HUDEP-2 (cell line): Measurements from ENCODE around the gene EPB41L1.

Experiments
- DNase-seq, 76 experiments: peaks; one replicate each; lab custom pipeline; 2025; ENCODE audit not compliant: unreplicated experiment in 76 of 76; lab: John Stamatoyannopoulos, UW

Gene EPB41L1

DNA sequence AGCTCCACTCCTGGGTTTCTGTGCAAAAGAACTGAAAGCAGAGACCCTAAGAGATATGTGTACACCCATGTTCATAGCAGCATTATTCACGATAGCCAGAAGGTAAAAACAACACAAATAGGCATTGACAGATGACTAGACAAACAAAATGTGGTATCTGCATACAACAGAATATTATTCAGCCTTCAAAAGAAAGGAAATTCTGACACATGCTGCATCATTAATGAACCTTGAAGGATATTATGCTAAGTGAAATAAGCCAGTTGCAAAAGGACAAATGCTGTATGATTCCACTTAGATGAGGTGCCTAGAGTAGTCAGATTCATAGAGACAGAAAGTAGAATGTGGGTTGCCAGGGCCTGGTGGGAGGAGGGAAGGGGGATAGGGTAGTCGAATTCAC is 99.5 kb downstream of the EPB41L1 start:
- DNase-seq, result no peak

DNA sequence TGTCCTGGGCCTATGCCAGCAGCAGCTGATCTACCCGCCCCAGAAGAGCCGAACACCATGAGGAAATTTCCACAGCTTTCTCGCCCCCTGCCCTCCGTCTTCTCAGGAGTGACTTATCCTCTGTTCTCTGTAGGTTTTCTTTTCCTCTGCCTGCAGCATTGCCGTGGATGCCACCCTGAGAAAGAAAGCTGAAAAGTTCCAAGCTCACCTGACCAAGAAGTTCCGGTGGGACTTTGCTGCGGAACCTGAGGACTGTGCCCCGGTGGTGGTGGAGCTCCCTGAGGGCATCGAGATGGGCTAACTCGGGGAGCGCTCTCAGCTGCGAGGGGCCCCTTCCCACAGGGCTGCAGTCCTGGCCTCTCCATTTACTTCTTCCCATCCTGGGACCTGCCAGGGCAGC is 100.9 kb downstream of the EPB41L1 start:
- no peak for DNase-seq

- DNase-seq, result no peak
Measured at GRCh38 chr20:36259177-36260061, 104.9 kb downstream of the EPB41L1 start.

DNA sequence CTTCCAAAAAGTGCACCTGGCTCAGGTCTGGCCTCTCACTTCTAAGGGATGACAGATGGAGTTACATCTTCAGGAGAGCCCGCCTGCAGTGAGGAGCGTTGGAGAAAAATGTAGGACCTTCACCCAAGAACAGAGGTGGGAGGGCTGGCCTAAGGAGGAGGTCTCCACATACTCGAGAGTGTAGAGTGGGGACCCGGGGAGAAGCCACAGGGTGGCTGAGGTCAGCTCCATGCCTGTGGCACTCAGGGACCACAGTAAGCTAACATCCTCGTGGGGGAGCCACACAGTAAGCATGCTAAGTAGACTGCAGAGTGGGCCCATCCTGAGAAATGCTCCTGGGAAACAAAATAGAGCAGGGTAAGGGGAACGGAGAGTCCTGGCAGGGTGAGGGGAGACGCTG is 105.8 kb downstream of the EPB41L1 start:
- DNase-seq, result no peak

DNA sequence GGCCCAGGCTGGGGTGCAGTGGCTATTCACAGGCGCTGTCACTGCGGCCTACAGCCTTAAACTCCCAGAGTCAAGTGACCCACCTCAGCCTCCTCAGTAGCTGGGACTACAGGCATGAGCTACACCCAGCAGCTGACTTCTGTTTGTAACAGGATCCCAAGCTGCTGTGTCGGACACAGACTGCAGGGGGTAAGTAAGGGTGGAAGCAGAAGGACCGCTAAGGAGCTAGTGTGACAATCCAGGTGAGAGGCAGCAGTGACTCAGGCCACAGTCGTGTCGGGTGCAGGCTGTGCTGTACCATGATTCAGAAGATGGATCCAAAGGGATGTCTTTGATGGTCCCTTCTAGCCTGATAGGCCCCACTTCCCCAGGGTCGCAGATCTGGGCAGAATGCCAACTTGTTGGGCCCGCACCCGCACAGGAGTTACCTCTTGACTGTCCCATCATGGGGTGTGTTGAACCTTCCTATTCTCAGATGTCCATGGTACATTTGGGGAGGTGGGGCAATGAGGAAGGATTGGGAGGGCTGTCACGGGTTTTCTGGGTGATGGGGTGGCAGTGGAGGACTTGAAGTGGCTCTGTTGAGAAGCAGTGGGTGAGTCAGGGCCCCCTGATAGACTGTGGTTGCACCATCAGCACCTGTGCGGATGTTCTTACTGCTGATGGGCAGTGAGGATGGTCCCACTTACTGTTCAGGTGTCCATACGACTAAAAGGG is 107.0 kb downstream of the EPB41L1 start:
- no peak for DNase-seq

DNA sequence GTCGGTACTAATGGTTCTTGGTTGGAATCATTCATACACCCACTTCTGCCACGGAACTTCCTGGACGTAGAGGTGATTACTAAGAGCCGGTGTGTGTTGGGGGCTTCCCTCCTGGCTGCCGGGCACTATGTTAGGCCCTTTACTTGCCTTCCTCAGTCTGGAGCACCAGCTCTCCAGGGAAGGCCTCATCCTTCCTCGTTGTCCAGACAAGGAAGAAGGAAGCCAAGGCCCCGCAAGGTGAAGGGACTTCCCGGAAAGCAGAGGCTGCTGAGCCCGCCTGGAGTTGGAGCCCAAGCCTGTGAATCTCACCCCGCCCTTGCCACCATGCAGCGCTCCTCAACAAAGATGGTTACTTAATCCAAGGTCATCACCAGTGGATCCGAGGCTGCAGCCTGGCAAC is 107.9 kb downstream of the EPB41L1 start:
- no peak for DNase-seq

GRCh38 chr20:36264426-36265246 is 110.1 kb downstream of the EPB41L1 start:
- DNase-seq, result no peak

DNA sequence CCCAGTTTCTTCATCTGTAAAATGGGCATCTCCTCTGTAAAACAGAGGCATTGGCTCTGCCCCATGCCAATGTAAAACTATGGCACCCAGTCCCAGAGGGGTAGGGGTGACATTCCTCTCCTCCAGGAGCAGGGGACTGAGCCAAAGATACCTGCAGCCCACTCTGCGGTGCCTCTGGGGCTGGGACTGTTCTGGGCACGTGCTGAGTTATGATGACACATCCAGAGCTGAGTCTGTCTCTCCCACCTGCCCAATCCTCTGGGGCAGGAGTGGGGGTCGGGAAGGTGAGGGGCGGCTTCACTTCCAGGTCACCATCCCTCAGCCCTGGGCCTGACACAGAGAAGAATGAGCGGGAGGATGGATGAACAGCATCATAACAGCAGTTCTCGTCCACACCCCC is 111.6 kb downstream of the EPB41L1 start:
- no peak for DNase-seq

GRCh38 chr20:36267605-36268381 is 113.3 kb downstream of the EPB41L1 start:
- DNase-seq, result no peak

DNA sequence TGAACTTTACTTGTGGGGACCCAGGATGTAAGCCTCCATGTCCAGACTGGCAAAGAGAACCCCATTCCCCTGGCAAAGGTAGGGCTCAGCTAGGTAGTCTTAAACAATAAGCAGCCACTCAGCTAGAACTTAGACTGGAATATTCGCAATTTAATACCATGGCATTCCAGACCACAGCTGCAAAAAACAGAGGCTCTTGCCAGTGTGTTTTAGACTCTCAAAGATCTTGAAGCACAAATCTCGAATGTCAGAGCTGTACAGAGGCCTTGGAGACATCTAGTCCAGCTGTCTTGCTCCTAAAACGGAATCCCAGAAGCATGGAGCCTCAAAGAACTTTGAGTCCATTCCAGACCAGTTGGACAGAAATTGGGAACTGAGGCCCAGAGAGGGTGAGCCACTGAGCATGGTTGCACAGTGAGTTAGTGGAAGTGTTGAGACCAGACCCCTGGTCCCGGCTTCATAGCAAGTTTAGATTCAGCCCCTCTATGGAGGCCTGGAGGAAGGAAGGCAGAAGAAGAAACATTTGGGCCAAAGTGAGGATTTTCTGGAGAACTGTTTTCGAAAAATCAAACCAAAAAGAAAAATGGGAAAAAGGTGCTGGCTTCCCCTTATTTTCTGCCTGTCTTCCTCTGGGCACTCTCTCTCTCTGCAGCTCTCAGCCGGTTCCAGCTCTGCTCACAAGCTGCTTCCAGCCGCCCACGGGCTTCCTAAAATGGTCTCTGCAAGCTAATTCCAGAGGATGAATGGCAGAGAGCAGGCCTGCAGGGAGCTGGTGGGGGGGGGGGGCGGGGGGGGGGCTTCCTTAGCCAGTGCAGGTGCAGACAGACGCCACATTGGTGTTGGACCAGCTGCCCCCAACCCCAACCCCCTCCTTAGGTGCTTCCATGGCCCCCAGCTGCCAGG is 114.2 kb downstream of the EPB41L1 start:
- no peak for DNase-seq

DNA sequence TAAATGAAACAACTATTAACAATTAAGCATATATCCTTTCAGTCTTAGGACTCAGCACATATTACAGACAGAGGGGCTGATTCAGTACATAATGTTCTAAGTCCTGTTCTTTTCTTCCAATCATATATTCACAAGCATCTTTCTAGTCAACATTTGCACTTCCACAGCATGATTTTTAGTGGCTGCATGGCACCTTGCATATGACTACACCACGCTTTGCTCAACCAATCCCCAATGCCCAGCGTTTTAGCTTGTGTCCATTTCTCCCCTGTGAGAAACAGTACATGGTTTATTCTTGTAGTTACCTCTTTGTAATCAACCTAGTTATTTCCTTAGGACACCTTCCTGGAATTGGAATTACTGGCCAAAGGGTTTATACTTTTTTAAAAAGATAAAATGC is 115.0 kb downstream of the EPB41L1 start:
- no peak for DNase-seq

GRCh38 chr20:36270744-36271638 is 116.5 kb downstream of the EPB41L1 start:
- no peak for DNase-seq

DNA sequence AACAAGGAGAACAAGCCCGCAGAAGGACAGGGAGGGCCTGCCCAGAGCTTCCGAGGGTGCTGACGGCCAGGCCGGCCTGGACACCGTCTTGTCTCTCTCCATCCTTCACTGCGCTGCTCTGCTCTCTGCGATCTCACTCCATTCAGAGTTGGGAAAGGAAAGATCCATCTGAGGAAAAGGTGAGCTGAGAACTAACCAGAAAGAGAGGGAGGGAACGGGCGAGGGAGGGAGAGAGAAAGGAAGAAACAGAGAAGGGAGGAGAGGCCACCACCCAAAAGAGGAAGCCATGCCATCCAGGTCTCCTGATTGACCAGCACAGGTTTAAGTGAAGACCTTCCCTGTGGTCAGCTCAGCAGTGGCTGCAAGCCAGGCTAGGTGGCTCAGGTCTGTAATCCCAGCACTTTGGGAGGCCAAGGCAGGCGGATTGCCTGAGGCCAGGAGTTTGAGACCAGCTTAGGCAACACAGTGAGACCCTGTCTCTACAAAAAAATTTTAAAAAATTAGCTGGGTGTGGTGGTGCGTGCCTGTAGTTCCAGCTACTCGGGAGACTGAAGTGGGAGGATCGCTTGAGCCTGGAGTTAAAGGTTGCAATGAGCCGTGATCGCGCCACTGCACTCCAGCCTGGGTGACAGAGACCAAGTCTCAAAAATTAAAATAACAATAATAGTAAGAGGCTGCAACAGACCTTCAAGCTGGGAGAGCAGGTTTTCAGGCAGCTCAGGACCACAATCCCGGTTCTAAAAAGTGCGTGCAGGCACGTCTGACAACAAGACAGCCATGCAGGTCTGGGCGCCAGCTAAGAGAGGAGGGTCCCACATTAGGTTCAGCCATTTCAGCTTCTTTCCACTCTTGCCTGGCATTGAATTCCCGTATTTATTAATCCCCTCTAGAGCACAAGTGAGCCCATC is 117.4 kb downstream of the EPB41L1 start:
- DNase-seq, result no peak

DNA sequence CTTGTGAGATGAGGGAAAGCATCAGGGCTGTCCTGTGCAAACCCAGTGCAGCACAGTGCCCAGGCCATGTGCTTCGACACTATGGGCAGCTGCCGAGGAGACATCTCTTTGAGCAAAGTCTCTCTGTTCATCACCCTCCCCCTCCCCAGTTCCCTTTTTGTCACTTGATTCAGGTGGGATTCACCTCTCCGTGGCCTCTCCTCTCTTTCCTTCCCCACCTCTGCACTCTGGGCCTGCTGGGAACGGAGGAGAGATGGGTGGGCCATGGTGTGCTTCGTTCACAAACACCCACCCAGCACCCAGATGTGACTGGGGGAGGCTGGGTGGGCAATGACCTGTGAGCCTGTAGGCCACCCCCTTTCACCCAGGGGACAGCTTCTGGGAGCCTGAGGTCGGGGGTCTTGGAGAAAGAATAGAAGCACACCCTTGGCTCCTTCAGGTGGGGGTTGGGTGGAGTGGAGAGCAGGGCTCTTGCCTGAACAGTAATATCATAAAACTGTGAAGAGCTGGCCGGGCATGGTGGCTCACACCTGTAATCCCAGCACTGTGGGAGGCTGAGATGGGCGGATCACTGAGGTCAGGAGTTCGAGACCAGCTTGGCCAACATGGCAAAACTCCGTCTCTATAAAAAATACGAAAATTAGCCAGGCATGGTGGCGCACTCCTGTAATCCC is 118.1 kb downstream of the EPB41L1 start:
- DNase-seq, result no peak

GRCh38 chr20:36273414-36274180 is 119.1 kb downstream of the EPB41L1 start:
- peak in 6 of 76 experiments; percentile 1 to 17 (median 10) for DNase-seq

DNA sequence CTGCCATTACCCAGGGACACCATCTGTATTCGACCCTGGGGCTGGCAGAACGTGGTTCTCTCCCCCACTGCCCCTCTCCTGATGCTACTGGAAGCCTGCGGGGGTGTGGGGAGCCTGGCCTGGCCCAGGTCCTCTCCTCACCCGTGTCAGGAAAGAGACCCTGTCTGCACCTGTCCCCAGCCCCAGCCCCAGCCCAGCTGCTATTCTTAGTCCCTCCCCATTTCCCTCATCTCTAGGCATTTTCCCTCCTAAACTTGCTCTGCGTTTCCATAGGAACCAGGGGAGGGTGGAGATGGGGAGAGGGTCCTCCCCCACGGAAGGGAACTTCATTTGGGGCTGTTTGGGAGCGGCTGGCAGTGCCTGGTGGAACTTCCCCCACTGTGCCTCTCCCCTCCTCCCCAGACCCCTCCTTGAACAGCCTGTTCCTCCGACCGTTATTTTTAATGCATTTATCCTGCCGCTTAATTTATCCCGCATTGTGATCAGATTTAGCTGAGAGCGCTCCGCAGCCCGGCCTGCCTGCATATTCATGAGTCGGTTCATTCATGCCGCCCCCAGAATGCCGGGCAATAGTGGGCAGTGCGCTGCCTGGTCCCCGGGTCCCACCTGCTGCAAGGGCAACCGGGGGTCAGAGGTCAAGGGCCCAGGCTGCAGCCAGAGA is 119.8 kb downstream of the EPB41L1 start:
- no peak for DNase-seq
